Testis (tissue), 2 donors: ENCODE results near the gene SUPT20H.

Source experiments
- POLR2A ChIP-seq: fragments of 450-650 bp; IDR thresholded peaks from one replicate; pipeline ENCODE4 v1.6.1; 2017; ENCODE audit warnings: antibody characterized with exemption, mild to moderate bottlenecking, moderate library complexity
- TF ChIP-seq, protein P1 (sequence below), 3 experiments: fragments of 450-650 bp in 2 of 3; fragments of 200-600 bp in 1 of 3; sonication (generic) in 1 of 3; IDR thresholded peaks; one replicate each; pipeline ENCODE4 v1.5.1; 2016 to 2019; ENCODE audit warnings: antibody characterized with exemption in 3 of 3, mild to moderate bottlenecking in 2 of 3, moderate library complexity in 1 of 3

DNA sequence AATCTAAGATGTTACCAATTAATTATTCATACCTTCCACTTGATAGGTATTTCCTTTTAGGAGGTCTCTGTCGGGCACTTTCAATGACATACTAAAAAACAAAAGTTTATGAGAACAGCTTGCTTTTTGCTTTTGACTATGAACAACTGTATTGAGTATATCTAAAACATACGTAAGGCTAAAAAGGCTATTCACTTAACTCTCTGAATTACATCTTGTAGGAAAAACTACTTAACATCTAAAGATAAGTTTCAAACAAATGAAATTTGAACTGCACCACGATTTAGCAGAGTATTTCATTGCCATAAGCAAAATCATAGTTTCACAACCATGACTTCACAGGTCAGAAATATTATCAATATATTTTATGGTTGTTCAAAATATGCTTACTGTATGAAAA, 11.6 kb downstream of the SUPT20H start:
- TF ChIP-seq, protein P1, sequence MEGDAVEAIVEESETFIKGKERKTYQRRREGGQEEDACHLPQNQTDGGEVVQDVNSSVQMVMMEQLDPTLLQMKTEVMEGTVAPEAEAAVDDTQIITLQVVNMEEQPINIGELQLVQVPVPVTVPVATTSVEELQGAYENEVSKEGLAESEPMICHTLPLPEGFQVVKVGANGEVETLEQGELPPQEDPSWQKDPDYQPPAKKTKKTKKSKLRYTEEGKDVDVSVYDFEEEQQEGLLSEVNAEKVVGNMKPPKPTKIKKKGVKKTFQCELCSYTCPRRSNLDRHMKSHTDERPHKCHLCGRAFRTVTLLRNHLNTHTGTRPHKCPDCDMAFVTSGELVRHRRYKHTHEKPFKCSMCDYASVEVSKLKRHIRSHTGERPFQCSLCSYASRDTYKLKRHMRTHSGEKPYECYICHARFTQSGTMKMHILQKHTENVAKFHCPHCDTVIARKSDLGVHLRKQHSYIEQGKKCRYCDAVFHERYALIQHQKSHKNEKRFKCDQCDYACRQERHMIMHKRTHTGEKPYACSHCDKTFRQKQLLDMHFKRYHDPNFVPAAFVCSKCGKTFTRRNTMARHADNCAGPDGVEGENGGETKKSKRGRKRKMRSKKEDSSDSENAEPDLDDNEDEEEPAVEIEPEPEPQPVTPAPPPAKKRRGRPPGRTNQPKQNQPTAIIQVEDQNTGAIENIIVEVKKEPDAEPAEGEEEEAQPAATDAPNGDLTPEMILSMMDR (IDR thresholded peaks at IDR 0.05), result no peak
- TF ChIP-seq POLR2A, result no peak
